NCI-H1436 treated with DMSO at 0.1 percent for 48 hours (cell line): ENCODE data around the gene ZFP28.

Experiments used
- DNase-seq: peaks from one replicate; lab custom pipeline; 2025; lab: John Stamatoyannopoulos, UW

The ZFP28 gene

DNA sequence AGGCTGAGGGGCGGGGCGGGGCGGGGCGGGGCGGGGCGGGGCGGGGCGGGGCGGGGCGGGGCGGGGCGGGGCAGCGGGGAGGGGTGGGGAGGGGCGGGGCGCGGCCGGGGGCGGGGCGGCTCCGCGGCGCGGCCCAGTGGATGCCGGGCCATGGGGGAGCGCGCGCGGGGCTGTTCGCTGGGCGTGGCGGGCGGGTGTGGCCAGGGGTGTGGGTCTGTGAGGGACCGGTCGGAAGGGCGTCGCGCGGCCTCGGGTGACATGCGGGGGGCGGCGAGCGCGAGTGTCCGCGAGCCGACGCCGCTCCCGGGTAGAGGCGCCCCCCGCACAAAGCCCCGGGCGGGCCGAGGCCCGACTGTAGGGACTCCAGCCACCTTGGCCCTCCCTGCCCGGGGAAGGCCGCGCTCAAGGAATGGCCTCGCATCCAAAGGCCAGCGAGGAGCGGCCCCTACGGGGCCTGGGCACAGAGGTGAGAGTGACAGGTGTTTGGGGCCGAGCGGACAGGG is at the start of gene ZFP28:
Gene ZFP28, plus strand, starts transcription at position 188 of the 503 bp plus-strand sequence. Its CDS starts 71 bp downstream, at position 259.
- DNase-seq: peak; percentile 66

DNA sequence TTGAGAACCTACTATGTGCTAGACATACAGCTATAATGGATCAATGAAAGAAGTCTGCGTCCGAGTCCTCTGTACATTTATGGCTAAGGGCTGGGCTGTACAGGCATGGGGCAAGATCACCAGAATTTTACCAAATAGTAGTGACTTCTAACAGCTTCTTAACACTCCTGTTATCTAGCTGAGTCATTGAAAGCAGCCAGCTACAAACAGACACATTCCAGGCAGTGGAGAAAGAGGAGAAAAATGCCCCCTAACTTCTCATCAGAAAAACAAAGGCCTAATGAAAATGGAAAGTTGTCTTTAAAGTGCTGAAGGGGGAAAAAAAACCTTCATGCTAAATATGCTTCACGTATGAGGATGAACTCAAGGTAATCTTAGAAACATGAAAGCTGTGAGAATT is 47.3 kb upstream of the ZFP28 start:
- DNase-seq: no peak

DNA sequence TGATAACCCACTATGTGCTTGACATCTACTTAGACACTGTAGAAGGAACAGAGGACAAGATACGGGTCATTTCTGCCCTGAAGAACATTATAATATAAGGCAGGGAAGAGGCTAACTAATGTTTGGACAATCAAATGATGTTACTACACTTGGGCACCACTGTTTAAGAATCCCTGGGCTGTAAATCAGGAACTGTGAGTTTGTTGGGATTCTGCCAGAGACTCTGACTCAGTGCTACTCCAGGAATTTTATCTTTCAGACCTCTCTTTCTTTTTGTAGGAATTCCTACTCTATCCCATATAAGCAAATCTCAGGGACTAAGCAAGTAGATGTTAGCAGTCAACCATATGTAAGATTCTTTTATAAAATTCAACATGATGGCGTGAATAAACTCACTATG is 34.2 kb upstream of the ZFP28 start:
- DNase-seq: no peak

DNA sequence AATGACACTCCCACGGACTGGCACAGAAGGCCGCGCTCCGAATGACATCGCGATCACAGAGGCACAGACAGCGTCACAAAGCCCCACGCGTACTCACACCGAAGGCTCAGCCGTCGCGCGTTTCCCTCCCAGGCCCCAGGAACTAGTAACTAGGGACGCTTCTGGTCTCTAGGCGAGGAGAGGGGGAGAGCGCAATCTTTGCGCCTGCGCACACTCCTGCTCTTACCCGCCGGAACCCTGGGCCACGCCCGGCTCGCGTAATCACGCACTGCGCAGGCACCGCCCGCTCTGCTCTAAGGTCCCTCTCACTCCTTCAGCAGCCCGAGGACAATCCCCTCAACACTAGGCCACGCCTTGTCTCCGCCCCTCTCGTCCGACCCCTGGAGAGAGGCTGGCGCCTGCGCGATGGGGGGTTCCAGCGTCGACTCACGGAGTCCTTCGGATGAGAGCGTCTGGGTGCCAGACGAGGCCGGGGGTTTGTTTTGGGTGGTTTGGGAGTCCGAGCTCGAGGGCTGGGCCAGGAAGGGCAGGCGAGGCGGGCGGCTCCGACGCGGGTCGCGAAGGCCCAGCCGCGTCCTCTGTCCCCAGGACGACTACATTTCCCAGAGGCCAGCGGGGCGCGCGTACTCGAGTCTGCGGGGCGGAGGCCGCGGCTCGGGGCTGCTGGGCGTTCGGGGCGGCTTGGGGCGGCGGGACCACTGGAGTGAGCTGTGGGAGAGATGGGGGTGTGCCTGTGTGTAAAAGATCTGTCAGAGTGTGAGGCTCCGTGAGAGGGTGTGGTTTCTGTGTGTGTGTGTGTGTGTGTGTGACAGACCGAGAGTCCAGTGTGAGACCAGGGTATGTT is 31.1 kb upstream of the ZFP28 start, which contains the start of gene ZNF471:
Gene ZNF471, plus strand, starts transcription at position 410 of the 844 bp plus-strand sequence. CDS start 3,717 bp downstream, outside the sequence.
- DNase-seq: no peak

DNA sequence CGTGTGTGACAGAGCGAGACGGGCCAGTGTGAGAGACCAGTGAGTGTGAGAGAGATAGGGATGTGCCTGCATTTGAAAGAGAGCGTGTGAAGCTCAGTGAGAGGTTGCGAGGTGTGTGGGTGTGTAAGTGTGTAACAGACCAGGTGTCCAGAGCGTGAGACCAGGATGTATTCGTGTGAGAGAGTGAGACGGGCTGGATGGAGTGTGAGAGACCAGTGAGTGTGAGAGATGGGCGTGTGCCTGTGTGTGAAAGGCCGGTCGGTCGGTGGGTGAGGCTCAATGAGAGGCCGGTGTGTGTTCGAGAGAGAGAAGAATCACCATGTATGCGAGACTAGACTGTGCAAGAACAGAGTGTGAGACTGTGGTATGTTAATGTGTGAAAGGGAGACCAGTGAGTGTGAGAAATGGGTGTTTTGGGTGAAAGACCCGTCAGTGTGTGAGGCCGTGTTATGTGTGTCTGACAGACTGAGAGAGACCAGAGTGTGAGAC is 30.4 kb upstream of the ZFP28 start:
- DNase-seq: no peak

DNA sequence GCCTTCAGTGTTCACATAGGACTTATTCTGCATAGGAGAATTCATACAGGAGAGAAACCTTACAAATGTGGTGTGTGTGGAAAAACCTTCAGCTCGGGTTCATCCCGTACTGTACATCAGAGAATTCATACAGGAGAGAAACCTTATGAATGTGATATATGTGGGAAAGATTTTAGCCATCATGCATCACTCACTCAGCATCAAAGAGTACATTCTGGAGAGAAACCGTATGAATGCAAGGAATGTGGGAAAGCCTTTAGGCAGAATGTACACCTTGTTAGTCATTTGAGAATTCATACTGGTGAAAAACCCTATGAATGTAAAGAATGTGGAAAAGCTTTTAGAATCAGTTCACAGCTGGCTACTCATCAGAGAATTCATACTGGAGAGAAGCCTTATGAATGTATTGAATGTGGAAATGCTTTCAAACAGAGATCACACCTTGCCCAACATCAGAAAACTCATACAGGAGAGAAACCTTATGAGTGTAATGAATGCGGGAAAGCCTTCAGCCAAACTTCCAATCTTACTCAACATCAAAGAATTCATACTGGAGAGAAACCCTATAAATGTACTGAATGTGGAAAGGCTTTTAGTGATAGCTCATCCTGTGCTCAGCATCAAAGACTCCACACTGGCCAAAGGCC is 13.4 kb upstream of the ZFP28 start:
- no peak for DNase-seq

DNA sequence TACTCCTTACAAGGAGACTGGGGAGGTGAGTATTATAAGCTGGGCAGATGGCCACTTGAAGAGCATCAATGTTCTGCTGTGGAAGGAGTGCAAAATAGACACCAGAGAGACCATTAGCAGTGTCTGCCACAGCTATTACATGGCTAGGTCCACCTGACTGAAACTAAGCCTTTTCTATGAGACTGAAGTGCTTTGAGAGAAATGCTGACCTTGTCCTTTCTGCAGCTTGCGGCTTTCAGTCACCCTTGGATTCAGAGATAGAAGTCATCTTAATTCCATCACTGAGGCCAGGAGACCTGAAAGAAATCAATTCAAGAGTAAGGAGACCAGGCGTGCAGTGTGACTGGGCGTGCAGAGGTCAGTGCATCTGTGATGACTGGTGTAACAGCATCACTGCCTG is 1.3 kb upstream of the ZFP28 start:
- DNase-seq: no peak

DNA sequence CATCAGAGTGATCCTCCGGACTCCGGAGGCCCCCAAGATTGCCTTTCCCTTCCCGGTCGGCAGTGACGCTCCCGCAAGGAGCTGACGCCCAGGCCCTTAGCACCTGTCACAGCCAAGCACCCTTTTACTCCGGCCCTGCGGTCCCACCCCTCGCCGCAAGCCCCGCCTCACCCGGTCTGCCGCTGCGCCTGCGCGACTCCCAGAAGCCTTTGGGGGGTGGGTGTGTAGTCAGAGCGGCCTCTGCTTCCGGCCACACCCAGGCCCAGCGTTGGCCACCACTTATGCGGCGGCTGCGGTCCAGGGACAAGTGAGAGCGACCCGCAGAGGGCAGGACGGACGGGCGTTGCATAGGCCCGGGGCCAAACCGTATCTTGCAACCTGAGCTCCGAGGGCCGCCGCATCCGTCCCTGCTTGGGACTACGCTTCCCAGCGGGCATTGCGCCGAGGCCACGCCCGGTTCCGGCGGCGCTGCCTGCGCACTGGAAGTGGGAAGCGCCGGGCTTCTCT is 441 bp upstream of the ZFP28 start:
- DNase-seq: peak; percentile 78

DNA sequence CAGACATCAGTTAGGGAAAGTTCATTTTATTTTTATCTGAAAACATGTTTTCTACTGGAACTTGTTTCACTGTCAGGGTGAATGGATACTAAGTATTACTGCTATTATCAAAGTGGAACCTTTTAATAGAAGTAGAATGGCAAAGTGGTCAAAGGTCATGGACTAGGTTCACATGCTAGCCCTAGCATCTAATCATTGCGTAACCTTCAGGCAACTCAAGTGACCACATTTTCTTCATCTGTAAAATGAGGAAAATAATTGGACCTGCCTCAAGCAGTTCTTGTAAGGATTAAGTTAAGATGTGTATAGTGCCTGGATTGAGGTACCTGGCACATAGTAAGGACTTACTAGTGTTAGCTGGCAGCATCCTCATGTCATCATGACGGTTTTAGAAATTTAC is 5.0 kb downstream of the ZFP28 start:
- no peak for DNase-seq

DNA sequence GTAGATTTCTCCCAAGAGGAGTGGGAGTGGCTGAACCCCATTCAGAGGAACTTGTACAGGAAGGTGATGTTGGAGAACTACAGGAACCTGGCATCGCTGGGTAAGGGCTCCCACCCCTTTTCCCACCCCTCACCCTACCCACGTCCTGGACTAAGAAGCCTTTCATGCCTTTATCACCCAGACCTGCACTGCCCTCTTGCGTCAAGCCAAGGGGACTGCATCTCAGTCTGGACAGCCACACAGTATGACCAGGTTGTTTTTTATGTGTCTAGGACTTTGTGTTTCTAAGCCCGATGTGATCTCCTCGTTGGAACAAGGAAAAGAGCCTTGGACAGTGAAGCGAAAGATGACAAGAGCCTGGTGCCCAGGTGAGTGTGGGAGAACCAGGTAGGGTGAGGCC is 8.8 kb downstream of the ZFP28 start:
- no peak for DNase-seq

DNA sequence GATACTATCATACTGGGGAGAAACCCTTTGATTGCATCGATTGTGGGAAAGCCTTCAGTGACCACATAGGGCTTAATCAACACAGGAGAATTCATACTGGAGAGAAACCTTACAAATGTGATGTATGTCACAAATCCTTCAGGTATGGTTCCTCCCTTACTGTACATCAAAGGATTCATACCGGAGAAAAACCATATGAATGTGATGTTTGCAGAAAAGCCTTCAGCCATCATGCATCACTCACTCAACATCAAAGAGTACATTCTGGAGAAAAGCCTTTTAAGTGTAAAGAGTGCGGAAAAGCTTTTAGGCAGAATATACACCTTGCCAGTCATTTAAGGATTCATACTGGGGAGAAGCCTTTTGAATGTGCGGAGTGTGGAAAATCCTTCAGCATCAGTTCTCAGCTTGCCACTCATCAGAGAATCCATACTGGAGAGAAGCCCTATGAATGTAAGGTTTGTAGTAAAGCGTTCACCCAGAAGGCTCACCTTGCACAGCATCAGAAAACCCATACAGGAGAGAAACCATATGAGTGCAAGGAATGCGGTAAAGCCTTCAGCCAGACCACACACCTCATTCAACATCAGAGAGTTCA is 15.6 kb downstream of the ZFP28 start:
- no peak for DNase-seq

DNA sequence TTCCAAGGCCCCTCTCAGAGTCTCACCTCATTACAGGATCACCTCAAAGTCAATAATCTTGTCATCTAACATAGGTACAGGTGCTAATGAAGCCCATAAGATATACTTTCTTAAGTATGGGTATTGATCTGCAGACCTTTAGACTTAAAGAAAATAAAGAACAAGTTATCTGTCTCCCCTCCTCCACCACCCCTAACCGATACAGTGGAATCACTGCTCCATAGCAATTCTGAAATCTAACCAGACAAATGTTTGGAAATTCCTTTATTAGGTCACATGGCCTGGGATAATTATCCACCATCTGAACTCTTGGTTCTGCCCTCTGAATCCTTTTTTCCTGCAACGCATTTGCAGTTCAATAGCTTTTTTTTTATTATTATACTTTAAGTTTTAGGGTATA is 24.0 kb downstream of the ZFP28 start:
- no peak for DNase-seq

DNA sequence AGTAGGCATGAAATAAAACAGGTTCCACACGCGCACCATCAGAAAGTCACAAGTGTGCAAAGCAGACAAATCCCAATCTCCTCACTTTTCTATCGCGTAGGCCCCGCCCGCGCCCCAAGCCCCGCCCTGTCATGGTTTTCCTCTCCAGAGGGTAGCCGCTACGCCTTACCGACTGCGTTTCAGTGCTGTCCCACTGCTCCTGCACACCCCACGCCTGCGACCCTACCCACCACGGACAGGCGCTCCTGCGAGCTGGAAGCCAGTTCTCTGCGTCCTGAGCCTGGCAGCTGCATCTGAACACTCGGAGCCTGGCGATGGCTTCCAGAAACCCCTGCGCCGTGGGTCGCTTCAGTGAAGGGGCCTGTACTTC is 28.1 kb downstream of the ZFP28 start:
- DNase-seq: no peak

DNA sequence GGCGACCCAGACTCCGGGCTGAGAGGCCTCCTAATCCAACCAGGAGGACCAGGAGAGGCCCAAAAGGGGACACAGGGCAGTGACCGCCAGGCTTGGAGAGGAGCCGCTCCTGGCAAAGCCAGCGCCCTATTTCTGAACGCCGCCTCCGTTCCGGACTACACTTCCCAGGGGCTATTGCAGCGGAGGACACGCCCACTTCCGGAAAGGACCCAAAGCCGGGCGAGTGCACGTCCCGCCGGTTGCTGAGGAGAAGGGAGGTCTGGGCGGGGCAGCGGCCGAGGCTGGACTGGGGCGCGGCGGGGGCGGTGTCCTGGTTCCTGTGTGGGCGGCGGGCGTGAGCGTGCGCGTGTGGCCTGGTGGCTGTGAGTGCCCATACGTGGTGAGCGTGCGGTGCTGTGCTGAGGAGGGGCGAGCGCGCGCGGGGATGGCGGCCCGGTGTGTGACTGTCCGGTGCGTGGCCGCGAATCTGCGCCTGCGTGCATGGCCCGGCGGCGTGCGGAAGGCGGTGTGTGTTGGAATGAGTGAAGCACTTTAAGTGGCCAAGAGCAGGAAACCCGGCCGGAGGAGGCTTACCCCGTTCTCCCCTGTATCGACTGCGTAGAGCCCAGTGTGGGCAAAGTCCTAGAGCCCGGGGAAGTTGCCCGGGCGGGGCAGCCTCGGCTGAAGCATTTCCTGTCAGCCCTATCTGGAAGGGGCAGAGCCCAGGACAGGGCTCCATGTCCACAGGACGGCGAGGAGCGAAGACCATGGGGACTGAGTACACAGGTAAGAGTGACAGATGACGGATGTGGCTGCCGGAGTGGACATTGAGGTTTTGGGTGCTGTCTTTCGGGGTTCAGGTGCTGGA is 28.7 kb downstream of the ZFP28 start, which contains the start of gene ZNF470:
Gene ZNF470, plus strand, starts transcription at position 195 of the 847 bp plus-strand sequence. CDS start 2,844 bp downstream, outside the sequence.
- peak; percentile 39 for DNase-seq

DNA sequence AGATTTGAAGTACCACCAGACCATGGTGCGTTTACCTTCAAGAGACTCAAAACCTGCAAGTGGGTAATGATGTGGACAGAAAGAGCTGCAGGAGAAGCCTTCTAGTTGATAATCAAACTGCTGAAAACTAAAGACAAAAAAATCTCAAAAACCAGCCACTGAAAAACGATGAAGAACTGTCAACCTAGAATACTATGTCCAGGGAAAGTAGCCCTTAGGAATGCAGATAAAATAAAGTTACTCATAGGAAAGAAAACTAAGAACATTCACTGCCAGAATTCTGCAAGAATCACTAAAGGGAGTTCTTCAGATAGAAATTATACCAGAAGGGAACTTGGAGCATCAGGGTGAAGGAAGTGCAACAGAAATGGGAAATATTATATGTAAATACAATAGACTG is 33.8 kb downstream of the ZFP28 start:
- no peak for DNase-seq

DNA sequence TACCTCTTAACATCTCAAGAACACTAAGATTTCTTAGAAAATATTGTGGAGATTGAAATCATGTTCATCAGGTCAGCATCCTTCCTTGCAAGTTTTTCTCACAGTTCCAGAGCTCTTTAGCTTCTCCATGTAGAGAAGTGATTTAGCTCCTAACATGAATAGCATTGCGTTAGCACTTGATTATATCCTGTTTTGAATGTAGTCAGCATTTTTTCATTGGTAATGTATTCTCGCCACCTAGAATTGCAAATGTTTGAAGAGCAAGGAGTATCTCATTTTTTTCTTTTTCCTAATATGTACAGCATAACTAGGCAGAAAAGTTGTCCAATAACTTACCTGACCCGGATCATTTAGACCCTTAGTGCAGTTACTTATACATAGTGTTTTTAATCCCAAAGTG is 35.2 kb downstream of the ZFP28 start:
- no peak for DNase-seq

DNA sequence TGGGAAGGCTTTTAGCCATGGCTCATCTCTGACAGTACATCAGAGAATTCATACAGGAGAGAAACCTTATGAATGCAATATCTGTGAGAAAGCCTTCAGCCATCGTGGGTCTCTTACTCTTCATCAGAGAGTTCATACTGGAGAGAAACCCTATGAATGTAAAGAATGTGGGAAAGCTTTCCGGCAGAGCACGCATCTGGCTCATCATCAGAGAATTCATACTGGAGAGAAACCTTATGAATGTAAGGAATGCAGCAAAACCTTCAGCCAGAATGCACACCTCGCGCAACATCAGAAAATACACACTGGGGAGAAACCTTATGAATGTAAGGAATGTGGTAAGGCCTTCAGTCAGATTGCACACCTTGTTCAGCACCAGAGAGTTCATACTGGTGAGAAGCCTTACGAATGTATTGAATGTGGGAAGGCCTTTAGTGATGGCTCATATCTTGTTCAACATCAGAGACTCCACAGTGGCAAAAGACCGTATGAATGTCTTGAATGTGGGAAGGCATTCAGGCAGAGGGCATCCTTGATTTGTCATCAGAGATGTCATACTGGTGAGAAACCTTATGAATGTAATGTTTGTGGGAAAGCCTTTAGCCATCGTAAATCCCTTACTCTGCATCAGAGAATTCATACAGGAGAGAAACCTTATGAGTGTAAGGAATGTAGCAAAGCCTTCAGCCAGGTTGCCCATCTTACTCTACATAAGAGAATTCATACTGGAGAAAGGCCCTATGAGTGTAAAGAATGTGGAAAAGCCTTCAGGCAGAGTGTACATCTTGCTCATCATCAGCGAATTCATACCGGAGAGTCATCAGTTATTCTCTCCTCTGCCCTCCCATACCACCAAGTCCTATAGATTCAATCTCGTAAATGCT is 39.2 kb downstream of the ZFP28 start:
- DNase-seq: no peak

DNA sequence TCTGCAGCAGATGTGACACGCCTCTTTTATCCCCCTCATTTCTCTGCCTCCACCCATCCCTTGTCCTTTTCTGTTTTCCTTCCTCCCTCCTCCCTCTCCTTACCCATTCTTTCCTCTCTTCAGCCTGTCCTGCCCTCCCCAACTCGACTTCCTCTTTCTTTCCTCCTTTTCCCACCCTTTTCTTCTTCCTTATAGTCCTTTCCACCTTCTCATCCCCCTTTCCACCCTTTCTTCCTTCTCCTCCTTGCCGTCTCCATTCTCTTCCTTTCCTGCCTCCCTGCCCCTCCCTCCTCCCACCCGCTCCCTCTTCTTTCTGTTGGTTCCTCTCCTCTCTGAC is 55.7 kb downstream of the ZFP28 start:
- DNase-seq: no peak

DNA sequence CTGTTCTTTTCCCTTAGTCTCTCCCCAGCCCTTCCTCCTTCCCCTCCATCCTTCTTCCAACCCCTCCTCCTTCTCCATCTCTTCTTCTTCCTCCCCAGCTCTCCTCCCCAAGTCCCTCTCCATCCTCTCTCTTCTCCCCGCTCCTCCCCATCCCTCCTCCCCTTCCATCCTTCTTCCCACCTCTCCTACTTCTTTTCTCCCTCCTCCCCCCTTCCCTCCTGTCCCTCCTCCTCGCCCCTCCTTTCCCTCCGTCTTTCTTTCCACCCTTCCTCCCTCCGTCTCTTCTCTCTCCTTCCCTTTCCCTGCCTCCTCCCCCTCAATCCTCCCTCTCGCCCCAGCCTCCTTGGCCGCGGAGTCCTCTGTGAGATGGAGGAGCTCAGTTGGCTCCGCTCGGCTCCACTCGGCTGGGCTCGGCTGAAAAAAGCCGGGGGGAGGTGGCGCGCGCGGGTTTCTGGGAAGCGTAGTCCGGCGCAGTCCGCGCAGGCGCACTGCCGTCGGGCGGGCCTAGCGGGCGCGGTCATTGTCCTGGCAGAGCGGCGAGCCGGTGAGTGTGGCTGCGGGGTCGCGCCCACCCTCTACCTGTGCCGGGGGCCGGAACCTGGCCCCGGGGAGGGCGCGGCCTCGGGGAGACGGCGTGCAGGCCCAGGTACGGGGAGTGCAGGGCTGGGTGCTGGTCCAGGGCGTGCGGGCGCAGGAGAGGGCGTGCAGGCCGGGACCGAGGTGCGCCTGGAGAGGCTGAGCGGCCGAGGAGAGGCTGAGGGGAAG is 56.2 kb downstream of the ZFP28 start, which contains the start of gene ZNF71:
Gene ZNF71, plus strand, starts transcription at position 520 of the 765 bp plus-strand sequence. CDS start 6,257 bp downstream, outside the sequence.
- peak; percentile 42 for DNase-seq

DNA sequence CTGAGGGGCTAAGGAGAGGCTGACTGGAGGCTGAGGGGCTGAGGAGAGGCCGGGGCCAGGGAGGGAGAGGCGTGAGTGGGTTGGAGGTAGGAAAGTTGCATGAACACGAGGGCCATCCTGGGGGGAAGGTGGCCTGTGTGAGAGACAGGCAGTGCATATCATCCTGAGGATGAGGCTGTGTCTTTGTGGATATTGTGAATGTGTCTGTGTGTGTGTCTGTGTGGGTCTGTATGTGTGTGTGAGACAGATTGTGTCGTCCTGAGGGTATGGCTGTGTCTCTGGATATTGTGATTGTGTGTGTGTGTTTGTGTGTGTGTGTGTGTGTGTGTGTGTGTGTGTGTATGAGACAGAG is 56.8 kb downstream of the ZFP28 start:
- DNase-seq: no peak
